Endometrial microvascular endothelial cells (primary cell): Measurements from ENCODE around the gene FAM83G. TPM values are rescaled to one million over a fixed set of nuclear protein-coding genes. Genes with fewer than 3 reads are reported as not detected.
"Not testable (repeated sequence)": the region's sequence is repeated elsewhere in the genome, so short reads cannot be mapped to it uniquely, and the experiment has no call there.

Source experiments
- in situ Hi-C: cut with HindIII; loops from 2 replicates; pipeline ENCODE4 v1.10.0; 2017; ENCODE audit warnings: low sequenced_read_pairs, low pct_unique_long_range_greater_than_20kb; ENCODE audit errors: inconsistent ontology term
- total RNA-seq: library from RNA; depleted of rRNA; stranded (reverse); fragments of >200 nt; gene quantifications from one replicate; pipeline ENCODE4 v1.2.3, GENCODE V29; 2015; ENCODE audit errors: inconsistent ontology term

Gene FAM83G, protein sequence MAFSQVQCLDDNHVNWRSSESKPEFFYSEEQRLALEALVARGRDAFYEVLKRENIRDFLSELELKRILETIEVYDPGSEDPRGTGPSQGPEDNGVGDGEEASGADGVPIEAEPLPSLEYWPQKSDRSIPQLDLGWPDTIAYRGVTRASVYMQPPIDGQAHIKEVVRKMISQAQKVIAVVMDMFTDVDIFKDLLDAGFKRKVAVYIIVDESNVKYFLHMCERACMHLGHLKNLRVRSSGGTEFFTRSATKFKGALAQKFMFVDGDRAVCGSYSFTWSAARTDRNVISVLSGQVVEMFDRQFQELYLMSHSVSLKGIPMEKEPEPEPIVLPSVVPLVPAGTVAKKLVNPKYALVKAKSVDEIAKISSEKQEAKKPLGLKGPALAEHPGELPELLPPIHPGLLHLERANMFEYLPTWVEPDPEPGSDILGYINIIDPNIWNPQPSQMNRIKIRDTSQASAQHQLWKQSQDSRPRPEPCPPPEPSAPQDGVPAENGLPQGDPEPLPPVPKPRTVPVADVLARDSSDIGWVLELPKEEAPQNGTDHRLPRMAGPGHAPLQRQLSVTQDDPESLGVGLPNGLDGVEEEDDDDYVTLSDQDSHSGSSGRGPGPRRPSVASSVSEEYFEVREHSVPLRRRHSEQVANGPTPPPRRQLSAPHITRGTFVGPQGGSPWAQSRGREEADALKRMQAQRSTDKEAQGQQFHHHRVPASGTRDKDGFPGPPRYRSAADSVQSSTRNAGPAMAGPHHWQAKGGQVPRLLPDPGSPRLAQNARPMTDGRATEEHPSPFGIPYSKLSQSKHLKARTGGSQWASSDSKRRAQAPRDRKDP
- total RNA-seq, result 21.7 TPM

- in situ Hi-C loops, result no loop called here
These were observed at the start of gene FAM83G for GRCh38 chr17:19004421-19005136. TSS of gene FAM83G (minus strand) at chr17:19004764. CDS start at chr17:19004041, 723 bp downstream.

- in situ Hi-C loops, result not testable (repeated sequence)
These were observed 44.3 kb upstream of the FAM83G start for GRCh38 chr17:19048826-19049225.

DNA sequence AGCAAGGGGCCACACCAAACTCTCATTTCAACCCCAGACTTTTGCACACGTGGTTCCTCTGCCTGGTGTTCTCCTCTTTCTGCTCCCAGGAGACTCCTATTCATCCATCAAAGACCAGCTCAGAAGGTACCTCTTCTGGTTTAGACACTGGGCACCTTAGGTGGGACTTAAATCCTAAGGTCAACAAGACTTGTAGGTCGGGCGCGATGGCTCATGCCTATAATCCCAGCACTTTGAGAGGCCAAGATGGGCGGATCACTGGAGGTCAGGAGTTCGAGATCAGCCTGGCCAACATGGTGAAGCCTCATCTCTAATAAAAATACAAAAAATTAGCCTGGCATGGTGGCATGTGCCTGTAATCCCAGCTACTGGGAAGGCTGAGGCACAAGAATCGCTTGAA lies 42.9 kb upstream of the FAM83G start:
- in situ Hi-C loops, result not testable (repeated sequence)

- in situ Hi-C loops, result not testable (repeated sequence)
These were observed 42.3 kb upstream of the FAM83G start, which contains the start of gene GRAP for GRCh38 chr17:19046782-19047375. TSS of gene GRAP (minus strand) at chr17:19046957. CDS start at chr17:19046926, 31 bp downstream.

- in situ Hi-C loops, result not testable (repeated sequence)
These were observed 40.1 kb upstream of the FAM83G start for GRCh38 chr17:19044643-19045042.

DNA sequence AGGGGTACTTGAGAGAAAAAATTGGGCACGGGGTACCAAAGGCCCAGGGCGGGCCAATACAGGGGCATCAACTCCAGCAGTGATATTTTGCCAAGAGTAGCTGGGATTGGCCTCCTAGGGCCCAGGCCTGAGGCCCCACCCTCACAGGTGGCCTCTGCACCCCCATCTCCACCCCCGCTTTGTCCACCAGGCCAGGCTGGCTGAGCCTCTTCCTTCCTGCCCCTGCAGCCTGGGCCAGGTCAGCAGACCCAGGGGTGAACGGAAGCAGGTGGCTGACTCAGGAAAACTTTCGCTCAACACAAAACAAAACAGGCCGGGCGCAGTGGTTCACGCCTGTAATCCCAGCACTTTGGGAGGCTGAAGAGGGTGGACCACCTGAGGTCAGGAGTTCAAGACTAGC lies 38.5 kb upstream of the FAM83G start:
- in situ Hi-C loops, result not testable (repeated sequence)

GRCh38 chr17:19042369-19042768 lies 37.8 kb upstream of the FAM83G start:
- in situ Hi-C loops, result not testable (repeated sequence)

- in situ Hi-C loops, result not testable (repeated sequence)
These were observed 37.3 kb upstream of the FAM83G start for GRCh38 chr17:19041871-19042270.

GRCh38 chr17:19040350-19040749 lies 35.8 kb upstream of the FAM83G start:
- in situ Hi-C loops, result not testable (repeated sequence)

DNA sequence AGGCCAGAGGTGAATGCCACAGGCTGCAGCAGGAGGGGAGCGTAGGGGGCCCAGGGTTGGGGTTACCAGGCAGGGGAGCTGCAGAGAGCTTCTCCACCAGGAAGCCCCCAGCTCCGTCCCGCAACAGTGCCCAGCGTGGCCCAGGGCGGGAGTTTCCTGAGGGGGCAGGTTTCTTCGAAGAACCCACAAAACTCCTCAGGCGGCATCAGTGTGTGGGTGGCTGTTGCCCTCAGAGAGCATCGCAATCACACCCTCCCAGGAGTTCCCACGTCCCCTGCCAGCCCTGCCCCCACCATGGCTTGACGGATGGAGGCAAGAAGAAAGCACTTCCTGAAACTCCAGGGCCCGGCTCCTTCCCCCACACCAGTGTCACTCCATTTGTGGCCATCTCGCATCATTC lies 34.2 kb upstream of the FAM83G start:
- in situ Hi-C loops, result not testable (repeated sequence)

- in situ Hi-C loops, result not testable (repeated sequence)
These were observed 33.4 kb upstream of the FAM83G start for GRCh38 chr17:19038007-19038406.

DNA sequence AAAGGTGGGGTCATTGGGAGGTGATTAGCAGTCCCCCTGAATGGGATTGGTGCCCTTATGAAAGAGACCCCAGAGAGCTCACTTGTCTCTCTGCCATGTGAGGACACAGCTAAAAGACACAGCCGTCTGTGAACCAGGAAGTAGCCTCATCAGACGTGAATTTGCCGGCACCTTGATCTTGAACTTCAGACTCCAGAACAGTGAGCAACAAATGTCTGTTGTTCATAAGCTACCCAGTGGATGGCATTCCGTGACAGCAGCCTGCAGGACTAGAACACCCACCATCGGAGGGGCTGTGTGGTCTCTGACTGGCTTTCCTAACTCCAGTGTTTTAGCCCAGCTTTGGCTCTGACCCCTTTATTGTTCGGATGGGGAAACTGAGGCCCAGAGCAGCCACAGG lies 33.0 kb upstream of the FAM83G start:
- in situ Hi-C loops, result not testable (repeated sequence)

DNA sequence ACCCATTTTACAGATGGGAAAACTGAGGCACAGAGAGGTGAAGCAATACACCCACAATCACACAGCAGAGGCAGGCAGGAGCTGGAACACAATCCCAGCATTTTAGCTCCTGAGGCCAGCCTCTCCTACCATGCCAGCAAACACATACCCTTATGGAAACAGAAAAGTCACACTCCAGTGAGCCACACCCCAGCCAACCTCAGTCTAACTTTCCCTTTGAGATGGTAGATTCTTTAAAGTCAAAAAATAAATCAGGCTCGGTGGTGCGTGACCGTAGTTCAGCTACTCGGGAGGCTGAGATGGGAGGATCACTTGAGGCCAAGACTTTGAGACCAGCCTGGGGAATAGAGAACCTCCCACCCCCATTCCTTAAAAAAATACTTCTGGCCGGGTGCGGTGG lies 31.6 kb upstream of the FAM83G start:
- in situ Hi-C loops, result not testable (repeated sequence)

GRCh38 chr17:19032377-19032988 lies 27.9 kb upstream of the FAM83G start:
- in situ Hi-C loops, result not testable (repeated sequence)

DNA sequence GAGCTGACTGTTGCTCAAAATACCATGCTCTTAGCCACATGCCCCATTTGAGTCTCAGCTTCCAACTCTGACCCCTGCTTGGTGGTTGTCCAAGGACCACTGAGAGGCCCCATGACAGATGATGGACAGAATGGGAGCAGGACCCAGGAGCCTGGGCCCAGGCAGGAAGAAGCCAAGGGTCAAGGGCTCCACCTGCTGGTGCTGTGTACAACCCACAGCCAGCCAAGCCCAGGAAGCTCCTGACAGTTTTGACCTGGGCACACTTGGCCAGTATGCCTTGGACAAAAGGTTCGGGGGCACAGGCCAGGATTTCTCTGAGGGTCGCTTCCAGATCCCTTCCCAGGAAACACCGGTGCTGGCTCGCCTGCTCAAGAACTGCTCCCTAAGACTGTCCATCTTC lies 27.2 kb upstream of the FAM83G start:
- in situ Hi-C loops, result not testable (repeated sequence)

GRCh38 chr17:19030771-19031449 lies 26.3 kb upstream of the FAM83G start:
- in situ Hi-C loops, result not testable (repeated sequence)

DNA sequence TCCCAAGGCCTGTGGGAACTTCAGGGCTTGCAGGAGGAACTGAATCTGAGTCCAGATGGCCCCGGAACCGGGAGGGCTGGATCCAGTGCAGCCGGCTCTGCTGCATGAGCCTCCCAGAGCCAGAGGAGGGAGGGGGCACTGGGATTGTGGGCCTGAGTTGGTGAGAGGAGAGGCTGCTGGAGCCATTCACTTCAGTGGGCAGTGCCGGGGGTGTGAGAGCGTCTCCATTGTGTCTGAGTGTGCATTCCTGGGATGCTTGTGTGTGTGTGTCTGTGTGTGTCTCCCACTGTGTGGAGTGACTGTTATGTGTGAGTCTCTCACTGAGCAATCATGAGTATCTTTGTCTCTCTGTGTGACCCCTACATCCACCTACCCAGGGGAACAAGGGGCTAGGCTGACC lies 25.2 kb upstream of the FAM83G start:
- in situ Hi-C loops, result not testable (repeated sequence)

- in situ Hi-C loops, result not testable (repeated sequence)
These were observed 24.1 kb upstream of the FAM83G start for GRCh38 chr17:19028671-19029070.
